Measurements from ENCODE around the gene AP1B1.

GRCh38 chr22:29370537-29370936, 17.8 kb downstream of the AP1B1 start:
- TF ChIP-seq, protein P1, sequence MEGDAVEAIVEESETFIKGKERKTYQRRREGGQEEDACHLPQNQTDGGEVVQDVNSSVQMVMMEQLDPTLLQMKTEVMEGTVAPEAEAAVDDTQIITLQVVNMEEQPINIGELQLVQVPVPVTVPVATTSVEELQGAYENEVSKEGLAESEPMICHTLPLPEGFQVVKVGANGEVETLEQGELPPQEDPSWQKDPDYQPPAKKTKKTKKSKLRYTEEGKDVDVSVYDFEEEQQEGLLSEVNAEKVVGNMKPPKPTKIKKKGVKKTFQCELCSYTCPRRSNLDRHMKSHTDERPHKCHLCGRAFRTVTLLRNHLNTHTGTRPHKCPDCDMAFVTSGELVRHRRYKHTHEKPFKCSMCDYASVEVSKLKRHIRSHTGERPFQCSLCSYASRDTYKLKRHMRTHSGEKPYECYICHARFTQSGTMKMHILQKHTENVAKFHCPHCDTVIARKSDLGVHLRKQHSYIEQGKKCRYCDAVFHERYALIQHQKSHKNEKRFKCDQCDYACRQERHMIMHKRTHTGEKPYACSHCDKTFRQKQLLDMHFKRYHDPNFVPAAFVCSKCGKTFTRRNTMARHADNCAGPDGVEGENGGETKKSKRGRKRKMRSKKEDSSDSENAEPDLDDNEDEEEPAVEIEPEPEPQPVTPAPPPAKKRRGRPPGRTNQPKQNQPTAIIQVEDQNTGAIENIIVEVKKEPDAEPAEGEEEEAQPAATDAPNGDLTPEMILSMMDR (conservative IDR thresholded peaks at IDR 0.05 in 1 of 2, IDR thresholded peaks at IDR 0.05 in 1 of 2; ENCODE audit: extremely low read depth in 1 of 2, insufficient read depth in 1 of 2, low read depth in 1 of 2, low read length in 2 of 2), result no peak
- no peak for TF ChIP-seq EZH2 (IDR thresholded peaks at IDR 0.05; ENCODE audit: borderline replicate concordance, low read length)

Measured in mammary epithelial cell (primary cell).